Stomach (tissue), 9 donors: ENCODE results near the gene SMCO2. TPM values are rescaled to one million over a fixed set of nuclear protein-coding genes. Genes with fewer than 3 reads are reported as not detected.

Experiments used
- DNase-seq, 2 donors: peaks; one replicate each; pipeline versions ENCODE4 v3.0.0 to v3.0.0-alpha.2; 2013 to 2019
- H3K27ac ChIP-seq, 5 donors: fragments of 200-600 bp in 4 of 5; sonication (generic) in 4 of 5; one replicate each; pipeline ENCODE4 v1.5.1; 2013 to 2019; ENCODE audit warnings: mild to moderate bottlenecking in 1 of 5, moderate library complexity in 1 of 5
- H3K27me3 ChIP-seq, 3 donors: fragments of 200-600 bp; sonication (generic); one replicate each; pipeline ENCODE4 v1.5.1; 2017 to 2019; ENCODE audit warnings: mixed run types in 1 of 3
- H3K36me3 ChIP-seq, 4 donors: fragments of 200-600 bp; sonication (generic); 1 replicate in 3 of 4; 2 replicates in 1 of 4; pipeline ENCODE4 v1.5.1; 2016 to 2019
- H3K4me1 ChIP-seq, 4 donors: fragments of 200-600 bp; sonication (generic); one replicate each; pipeline ENCODE4 v1.5.1; 2016 to 2019
- H3K4me3 ChIP-seq, 4 donors: fragments of 200-600 bp; sonication (generic) in 3 of 4; one replicate each; pipeline ENCODE4 v1.5.1; 2016 to 2019; ENCODE audit warnings: mild to moderate bottlenecking in 1 of 4
- H3K9me3 ChIP-seq, 4 donors: fragments of 200-600 bp; sonication (generic); one replicate each; pipeline ENCODE4 v1.5.1; 2016 to 2019
- EP300 ChIP-seq: sonication (generic); formaldehyde crosslinking; IDR thresholded peaks from one replicate; pipeline ENCODE4 v1.6.1; 2017; ENCODE audit warnings: antibody characterized with exemption
- POLR2A ChIP-seq, 4 donors: fragments of 450-650 bp; IDR thresholded peaks; one replicate each; pipeline ENCODE4 v1.6.1; 2016; ENCODE audit warnings: antibody characterized with exemption in 4 of 4, control low read depth in 2 of 4, mild to moderate bottlenecking in 1 of 4, moderate library complexity in 1 of 4
- POLR2AphosphoS5 ChIP-seq, 3 donors: sonication (generic); formaldehyde crosslinking; IDR thresholded peaks; one replicate each; pipeline ENCODE4 v1.6.1; 2016; ENCODE audit warnings: antibody characterized with exemption in 3 of 3
- WGBS, 5 donors: extraction: QIAGEN DNeasy Blood & Tissue Kit in 3 of 5; methylation state at CpG; one replicate each; pipeline versions ENCODE4 v1.1.5 to v1.1.7; 2013 to 2018; 5-methylcytosine and 5-hydroxymethylcytosine counted together
- intact Hi-C: fragments of 100-400 bp; cut with DNase I; formaldehyde crosslinking; loops from one replicate; pipeline ENCODE4 v1.15.1; 2023; ENCODE audit warnings: low total_unique reads
- polyA plus RNA-seq, 3 donors: library from polyadenylated mRNA; stranded (reverse); fragments of 200-250 nt; gene quantifications; one replicate each; pipeline ENCODE4 v1.2.3, GENCODE V29; 2013
- total RNA-seq, 5 donors: library from RNA; depleted of rRNA; stranded (reverse); fragments of >200 nt; gene quantifications; one replicate each; pipeline versions ENCODE4 v1.1.0 to v1.2.3, GENCODE V29; 2014 to 2016
- TF ChIP-seq, protein P1 (sequence below), 7 experiments: fragments of 450-650 bp in 4 of 7; fragments of 200-600 bp in 3 of 7; sonication (generic) in 3 of 7; IDR thresholded peaks; one replicate each; pipeline ENCODE4 v1.5.1; 2016 to 2019; ENCODE audit warnings: antibody characterized with exemption in 7 of 7, control low read depth in 2 of 7, mild to moderate bottlenecking in 1 of 7
- donor health status: healthy with polysubstance abuse.
- donor health status: Bipolar disorder and iron deficiency.
- donor health status: healthy.

Gene SMCO2
- total and polyA plus RNA-seq, 8 donors, result 1.2 to 2.5 TPM; not detected in 6

DNA sequence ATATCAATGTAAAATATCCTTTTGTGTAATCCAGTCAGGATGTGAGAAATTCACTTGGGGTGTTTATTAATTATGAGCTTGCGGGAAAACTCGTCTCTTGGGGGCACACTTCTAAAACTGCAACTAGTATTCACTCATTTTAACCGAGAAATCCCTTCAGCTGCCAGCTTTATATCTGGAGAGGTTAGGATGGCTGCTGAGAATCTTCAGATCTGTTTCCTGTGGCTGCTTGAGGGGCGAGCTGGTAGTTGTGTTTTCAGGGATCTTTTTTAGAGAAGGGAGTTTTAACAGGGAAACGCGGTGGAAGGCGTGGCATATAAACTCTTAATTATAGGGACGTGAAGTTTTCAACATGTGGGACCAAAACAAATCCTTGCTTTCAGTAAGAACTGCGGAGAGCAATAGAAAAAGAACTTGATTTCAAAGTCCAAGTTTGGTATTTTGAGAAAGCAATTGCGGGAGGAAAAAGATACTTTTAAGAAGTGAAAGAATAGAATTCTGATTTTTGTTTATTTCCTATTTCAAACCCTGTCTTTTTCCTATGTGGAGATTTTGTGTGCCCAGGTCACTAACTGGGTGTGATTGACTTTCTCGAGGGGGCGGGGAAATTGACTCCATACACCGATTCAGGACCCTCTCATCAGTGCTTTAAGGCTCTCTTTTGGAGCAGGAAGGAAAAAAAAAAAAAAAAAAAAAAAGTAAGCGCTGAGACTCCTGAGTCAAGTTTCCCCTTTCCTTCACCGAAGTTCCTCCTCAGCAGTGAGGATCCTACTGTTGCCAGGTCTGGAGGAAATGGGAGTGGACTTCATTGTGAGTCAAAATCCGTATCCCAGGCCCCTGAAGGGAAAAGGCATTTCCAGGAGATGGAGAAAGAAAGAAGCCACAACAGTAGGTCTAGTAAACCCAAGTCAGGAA lies 78.6 kb downstream of the SMCO2 start:
- Histone ChIP-seq H3K4me1 (peaks cover 0 to 38% (median 14%) of the 10 kb centered on the region in 4 donors), H3K4me3 (peak overlapping the region; percentile 59 to 89 (median 68)), H3K27ac (peak overlapping the region; percentile 66 to 95 (median 92)), H3K36me3 (no peaks in the 10 kb centered on the region), H3K27me3 (no peaks in the 10 kb centered on the region), H3K9me3 (no peaks in the 10 kb centered on the region)
- DNase-seq, result peak in 1 of 2 donors; percentile 73
- TF ChIP-seq POLR2AphosphoS5 (IDR thresholded peaks at IDR 0.05) (peak in 1 of 3 donors; percentile 55), POLR2A (IDR thresholded peaks at IDR 0.05) (no peak)
- TF ChIP-seq, protein P1, sequence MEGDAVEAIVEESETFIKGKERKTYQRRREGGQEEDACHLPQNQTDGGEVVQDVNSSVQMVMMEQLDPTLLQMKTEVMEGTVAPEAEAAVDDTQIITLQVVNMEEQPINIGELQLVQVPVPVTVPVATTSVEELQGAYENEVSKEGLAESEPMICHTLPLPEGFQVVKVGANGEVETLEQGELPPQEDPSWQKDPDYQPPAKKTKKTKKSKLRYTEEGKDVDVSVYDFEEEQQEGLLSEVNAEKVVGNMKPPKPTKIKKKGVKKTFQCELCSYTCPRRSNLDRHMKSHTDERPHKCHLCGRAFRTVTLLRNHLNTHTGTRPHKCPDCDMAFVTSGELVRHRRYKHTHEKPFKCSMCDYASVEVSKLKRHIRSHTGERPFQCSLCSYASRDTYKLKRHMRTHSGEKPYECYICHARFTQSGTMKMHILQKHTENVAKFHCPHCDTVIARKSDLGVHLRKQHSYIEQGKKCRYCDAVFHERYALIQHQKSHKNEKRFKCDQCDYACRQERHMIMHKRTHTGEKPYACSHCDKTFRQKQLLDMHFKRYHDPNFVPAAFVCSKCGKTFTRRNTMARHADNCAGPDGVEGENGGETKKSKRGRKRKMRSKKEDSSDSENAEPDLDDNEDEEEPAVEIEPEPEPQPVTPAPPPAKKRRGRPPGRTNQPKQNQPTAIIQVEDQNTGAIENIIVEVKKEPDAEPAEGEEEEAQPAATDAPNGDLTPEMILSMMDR (IDR thresholded peaks at IDR 0.05), result no peak
- WGBS, 5 donors, result 2 to 6% (median 3%) methylated on average over 16 of the region's 16 CpGs
- intact Hi-C loops, result loop anchor here (10.0 kb wide), 1 partner anchor 110 kb away; no protein-coding TSS in a partner anchor

DNA sequence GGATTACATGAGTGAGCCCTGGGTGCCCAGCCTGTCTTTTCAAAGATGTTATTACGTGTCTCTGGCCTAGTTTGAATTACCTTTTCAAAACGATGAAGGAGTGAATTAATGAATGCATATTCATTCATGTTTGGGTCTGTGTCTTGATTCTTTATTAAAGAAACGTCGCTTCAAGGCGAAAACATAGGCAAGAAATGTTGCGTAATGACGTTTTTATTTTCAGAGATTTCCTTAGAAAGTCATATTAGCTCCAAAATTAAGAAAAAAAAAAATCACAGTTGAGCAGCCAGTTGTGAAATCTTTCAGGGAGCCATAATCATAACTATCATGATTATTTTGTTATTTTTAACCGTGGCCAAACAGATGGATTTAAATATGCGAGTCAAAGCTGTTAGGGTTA lies 81.0 kb downstream of the SMCO2 start:
- Histone ChIP-seq H3K27ac (no peak overlapping the region), H3K4me3 (no peak overlapping the region), H3K9me3 (no peaks in the 10 kb centered on the region), H3K27me3 (no peaks in the 10 kb centered on the region), H3K36me3 (no peaks in the 10 kb centered on the region), H3K4me1 (peaks cover 0 to 38% (median 14%) of the 10 kb centered on the region in 4 donors)
- WGBS, 5 donors, result 83 to 90% (median 84%) methylated on average over 9 of the region's 9 CpGs
- TF ChIP-seq, protein P1 (IDR thresholded peaks at IDR 0.05), result no peak
- no peak for TF ChIP-seq POLR2AphosphoS5 (IDR thresholded peaks at IDR 0.05)
- TF ChIP-seq POLR2A (IDR thresholded peaks at IDR 0.05), result no peak
- TF ChIP-seq EP300, result no peak
- DNase-seq, result no peak
- intact Hi-C loops, result loop anchor here (10.0 kb wide), 1 partner anchor 107 kb away; no protein-coding TSS in a partner anchor

DNA sequence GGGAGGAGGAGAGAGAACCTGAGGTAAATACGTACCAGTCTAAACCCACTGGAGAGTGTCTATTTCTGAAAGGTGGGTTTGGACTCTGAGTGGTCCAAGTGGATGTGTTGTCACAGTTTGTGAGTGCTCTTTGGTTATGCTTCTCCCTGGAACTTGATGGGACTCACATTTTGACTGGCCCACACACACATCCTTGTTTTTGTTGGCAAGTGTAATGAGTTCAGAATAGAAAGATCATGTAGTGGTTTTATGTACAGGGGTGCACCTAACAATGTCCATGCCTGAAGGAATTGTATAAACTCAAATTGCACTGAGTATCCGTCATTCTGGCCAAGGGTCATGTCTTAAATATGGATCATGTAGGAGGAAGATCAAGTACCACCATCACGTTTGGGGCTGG lies 82.3 kb downstream of the SMCO2 start:
- H3K4me1 ChIP-seq, result peaks cover 0 to 28% (median 6%) of the 10 kb centered on the region in 4 donors
- H3K36me3 ChIP-seq, result no peaks in the 10 kb centered on the region
- WGBS, 5 donors, result 83 to 94% (median 92%) methylated on average over 3 of the region's 3 CpGs
- no peaks in the 10 kb centered on the region for H3K9me3 ChIP-seq
- intact Hi-C loops, result loop anchor here (10.0 kb wide), 1 partner anchor 106 kb away; no protein-coding TSS in a partner anchor
- no peaks in the 10 kb centered on the region for H3K27me3 ChIP-seq
- DNase-seq, result no peak
- no peak overlapping the region for H3K27ac ChIP-seq
- TF ChIP-seq POLR2A (IDR thresholded peaks at IDR 0.05), result no peak
- TF ChIP-seq, protein P1 (IDR thresholded peaks at IDR 0.05), result no peak
- no peak for TF ChIP-seq POLR2AphosphoS5 (IDR thresholded peaks at IDR 0.05)
- TF ChIP-seq EP300, result no peak
- H3K4me3 ChIP-seq, result no peak overlapping the region

DNA sequence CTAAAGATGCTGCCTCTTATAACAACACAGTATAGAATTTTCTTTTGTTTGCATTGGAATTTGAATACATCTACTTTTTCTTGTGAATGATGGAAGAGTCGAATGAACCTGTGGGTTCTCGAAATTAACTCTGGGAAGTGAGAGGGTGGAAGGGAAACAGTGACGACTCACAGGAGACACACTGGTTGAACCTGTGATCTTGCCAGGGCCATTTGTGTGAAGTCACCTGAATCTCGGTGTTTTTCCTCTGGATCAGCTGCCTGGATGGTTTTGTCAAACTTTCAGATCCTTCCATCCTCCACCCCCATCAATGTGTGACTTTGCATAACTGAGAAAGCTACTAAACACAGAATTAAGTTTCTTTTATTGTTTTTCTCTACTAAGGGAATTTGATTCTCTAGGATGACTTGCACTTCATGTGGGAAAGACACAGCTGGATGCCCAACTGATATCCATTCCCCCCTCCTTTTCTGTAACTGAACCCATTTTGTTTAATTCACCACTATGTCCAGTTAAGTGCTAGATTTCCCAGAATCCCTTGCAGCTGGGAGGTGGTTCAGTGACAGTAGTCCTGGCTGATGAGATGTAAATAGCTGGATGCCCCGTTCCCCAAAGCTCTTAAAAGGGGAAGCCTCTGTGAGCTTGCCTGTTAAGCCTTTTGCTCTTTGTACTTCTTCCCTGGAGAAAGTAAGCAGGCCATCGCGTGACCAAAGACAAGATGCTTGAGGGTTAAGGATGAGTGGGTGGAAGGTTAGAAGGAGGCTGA lies 83.8 kb downstream of the SMCO2 start:
- intact Hi-C loops, result no loop called here
- Histone ChIP-seq H3K27me3 (no peaks in the 10 kb centered on the region), H3K27ac (no peak overlapping the region), H3K4me1 (peaks cover 0 to 28% (median 6%) of the 10 kb centered on the region in 4 donors), H3K4me3 (no peak overlapping the region), H3K36me3 (peaks cover 0 to 2% (median under 1%) of the 10 kb centered on the region in 4 donors), H3K9me3 (no peaks in the 10 kb centered on the region)
- 77 to 85% (median 78%) methylated on average over 7 of the region's 7 CpGs for WGBS, 5 donors
- DNase-seq, result no peak
- TF ChIP-seq POLR2AphosphoS5 (IDR thresholded peaks at IDR 0.05), result no peak
- TF ChIP-seq POLR2A (IDR thresholded peaks at IDR 0.05), result no peak
- no peak for TF ChIP-seq EP300
- TF ChIP-seq, protein P1 (IDR thresholded peaks at IDR 0.05), result no peak
